ENCODE data around the gene ZSCAN12. TPM values are rescaled to one million over a fixed set of nuclear protein-coding genes. Genes with fewer than 3 reads are reported as not detected.

Gene ZSCAN12
- 5.8 and 6.3 TPM in 2 replicates for total RNA-seq

GRCh38 chr6:28399350-28400121 is at the start of gene ZSCAN12:
ZSCAN12 (minus strand) TSS chr6:28399747; CDS start chr6:28398405, 1,342 bp downstream.

DNA sequence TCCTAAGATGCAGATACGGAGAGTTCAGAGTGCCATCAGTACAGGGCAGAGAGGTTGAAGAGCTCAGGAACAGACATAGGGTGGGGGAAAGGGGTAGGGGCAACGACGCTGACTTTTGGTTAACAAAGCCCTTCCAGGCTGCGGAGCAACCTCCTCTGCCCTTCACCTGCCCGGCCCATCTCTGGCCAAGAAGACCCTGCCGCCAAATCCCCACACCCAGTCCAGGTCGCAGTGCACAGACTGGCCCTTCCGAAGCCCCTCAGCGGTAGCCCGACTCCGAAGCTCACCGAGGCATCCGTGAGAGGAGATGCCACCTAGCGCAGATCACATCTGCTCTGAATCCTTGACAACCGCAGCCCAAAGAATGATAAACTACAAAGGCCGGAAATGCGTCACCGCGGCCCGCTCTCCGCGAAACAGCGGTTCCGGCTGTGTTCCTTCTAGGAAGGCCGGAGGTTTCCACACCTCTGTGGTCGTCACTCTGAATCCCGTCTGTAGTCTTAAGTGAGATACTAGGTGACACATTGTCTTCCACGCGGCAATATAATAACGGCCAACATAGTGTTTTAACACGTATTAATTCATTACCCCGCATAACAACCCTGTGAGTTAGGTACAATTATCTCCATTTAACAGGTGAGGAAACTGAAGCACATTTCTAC is 43.7 kb upstream of the ZSCAN12 start, which contains the start of gene ZSCAN23:
Gene ZSCAN23 (minus strand): TSS at position 380 of the 662 bp plus-strand sequence. CDS start 7,225 bp downstream, outside the sequence.

DNA sequence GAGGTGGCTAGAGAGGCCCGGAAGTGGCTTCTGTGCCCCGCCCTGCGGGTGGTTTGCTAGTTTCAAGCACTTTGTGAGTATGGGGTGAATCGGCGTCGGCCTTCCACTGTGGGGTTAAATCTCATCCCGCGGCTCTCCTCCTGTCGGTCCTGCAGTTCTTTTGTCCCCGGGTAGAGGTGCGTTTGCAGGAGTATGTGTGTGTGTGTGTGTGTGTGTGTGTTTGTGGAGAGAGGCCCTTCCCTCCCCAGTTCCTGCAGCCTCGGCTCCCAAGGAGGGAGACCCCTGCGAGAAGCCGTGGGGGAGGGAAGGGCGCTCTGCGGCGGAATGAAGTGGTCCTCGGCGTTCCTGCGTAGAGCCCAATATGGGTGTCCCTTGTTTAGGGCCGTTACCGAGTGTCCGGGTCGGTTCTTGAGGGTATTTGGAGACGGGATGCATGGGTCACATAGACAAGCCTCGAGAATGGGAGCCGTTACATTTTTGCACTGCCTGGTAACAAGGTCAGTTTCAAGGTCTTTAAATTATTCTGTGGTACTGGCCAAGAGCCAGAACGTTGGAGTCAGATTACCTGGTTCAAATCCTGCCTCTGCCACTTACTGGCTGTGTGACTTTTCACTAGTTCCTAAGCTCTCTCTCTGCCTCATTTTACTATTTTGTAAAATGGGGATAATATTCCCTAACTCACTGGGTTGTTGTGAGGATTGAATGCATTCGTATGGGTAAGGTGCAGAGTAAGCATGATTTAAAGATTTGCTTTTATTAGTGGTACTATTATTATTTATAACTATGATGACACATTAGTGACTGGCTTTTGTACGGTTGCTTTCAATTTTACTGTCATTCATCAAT is 49.4 kb downstream of the ZSCAN12 start, which contains the start of gene ZKSCAN3:
Gene ZKSCAN3 (plus strand): TSS at position 56 of the 846 bp plus-strand sequence. CDS start 9,640 bp downstream, outside the sequence.

DNA sequence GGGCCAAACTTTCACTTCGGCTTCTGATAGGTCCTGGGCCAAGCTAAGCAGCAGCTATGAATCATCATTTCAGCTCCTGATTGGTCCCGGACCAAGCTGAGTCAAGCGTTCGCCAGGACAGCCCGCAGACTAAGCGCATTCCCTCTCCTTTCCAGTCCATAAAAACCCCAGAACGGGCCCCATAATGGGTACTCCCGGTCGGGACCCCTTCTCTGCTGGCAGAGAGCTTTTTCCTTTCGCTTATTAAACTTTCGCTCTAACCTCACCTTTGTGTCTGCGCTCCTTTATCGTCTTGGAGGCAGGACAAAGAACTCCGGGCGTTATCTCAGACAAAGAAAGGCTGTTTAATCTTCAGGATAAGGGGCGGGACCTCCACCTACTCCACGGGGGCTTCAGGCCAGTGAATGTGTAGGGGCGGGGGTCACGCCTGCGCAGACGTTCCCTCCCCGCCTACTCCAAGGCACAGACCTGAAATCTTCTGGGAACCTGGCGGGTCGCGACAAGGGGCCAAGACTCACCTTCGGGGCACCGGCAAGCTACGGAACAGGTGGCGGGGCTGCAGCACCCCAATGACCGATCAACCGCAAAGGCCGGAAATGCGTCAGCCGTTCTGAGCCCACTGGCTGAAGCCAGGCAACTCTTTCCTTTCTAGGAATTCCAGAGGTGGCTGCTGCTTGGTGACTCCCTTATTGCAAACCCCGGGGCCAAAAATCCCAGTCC is 63.8 kb downstream of the ZSCAN12 start, which contains the start of gene ZSCAN31:
Gene ZSCAN31 (minus strand): TSS at position 585 of the 720 bp plus-strand sequence. CDS start 6,465 bp downstream, outside the sequence.

Other genes with a start within 250 kb of the ZSCAN12 start
- gene ZSCAN9, start 174.5 kb downstream of the ZSCAN12 start, total RNA-seq = 8.3 and 12.6 TPM in 2 replicates
- 4.8 and 6.0 TPM in 2 replicates for gene ZKSCAN4, start 147.5 kb downstream of the ZSCAN12 start, total RNA-seq
- 0.96 and 1.7 TPM in 2 replicates for gene NKAPL, start 140.4 kb downstream of the ZSCAN12 start, total RNA-seq
- 16.4 and 17.9 TPM in 2 replicates for gene ZSCAN26, start 132.6 kb downstream of the ZSCAN12 start, total RNA-seq
- 4.4 and 4.9 TPM in 2 replicates for gene PGBD1, start 118.2 kb downstream of the ZSCAN12 start, total RNA-seq
- 4.2 and 4.4 TPM in 2 replicates for gene ZSCAN31, start 63.6 kb downstream of the ZSCAN12 start, total RNA-seq
- 6.9 and 8.3 TPM in 2 replicates for gene ZKSCAN3, start 49.8 kb downstream of the ZSCAN12 start, total RNA-seq
- gene ZSCAN23, start 43.7 kb upstream of the ZSCAN12 start, total RNA-seq = 4.7 TPM in 2 replicates
- not detected in 2 replicates for gene GPX6, start 116.0 kb upstream of the ZSCAN12 start, total RNA-seq
- not detected in 2 replicates for gene GPX5, start 126.1 kb upstream of the ZSCAN12 start, total RNA-seq

Measured in smooth muscle cell of the pulmonary artery (primary cell).